Chondrocyte (in vitro differentiated cells): ENCODE results near the gene DCUN1D4. TPM values are rescaled to one million over a fixed set of nuclear protein-coding genes. Genes with fewer than 3 reads are reported as not detected.

Experiments
- DNase-seq: peaks from one replicate; pipeline ENCODE4 v3.0.0; 2021; ENCODE audit warnings: mixed read lengths, low spot score
- H3K27ac Mint-ChIP-seq: one replicate; pipeline ENCODE4 v1.8.0; 2021; ENCODE audit warnings: mild to moderate bottlenecking, moderate library complexity, mixed read lengths; ENCODE audit not compliant: unreplicated experiment
- H3K27me3 Mint-ChIP-seq: 2 replicates; pipeline ENCODE4 v1.8.0; 2021; ENCODE audit warnings: low read depth, mixed read lengths
- H3K36me3 Mint-ChIP-seq: 2 replicates; pipeline ENCODE4 v1.8.0; 2021; ENCODE audit warnings: low read depth, mixed read lengths
- H3K4me1 Mint-ChIP-seq: 2 replicates; pipeline ENCODE4 v1.8.0; 2021; ENCODE audit warnings: low read depth, mild to moderate bottlenecking, mixed read lengths
- H3K4me3 Mint-ChIP-seq: one replicate; pipeline ENCODE4 v1.8.0; 2021; ENCODE audit warnings: mild to moderate bottlenecking, moderate library complexity, mixed read lengths; ENCODE audit not compliant: unreplicated experiment
- H3K9me3 Mint-ChIP-seq: 2 replicates; pipeline ENCODE4 v1.8.0; 2021; ENCODE audit warnings: low read depth, mixed read lengths
- CTCF ChIP-seq: fragments of 200-600 bp; sonication (generic); IDR thresholded peaks from 2 replicates; pipeline ENCODE4 v1.5.0; 2021; ENCODE audit warnings: antibody characterized with exemption, mild to moderate bottlenecking, moderate library complexity
- total RNA-seq: library from RNA; stranded (reverse); gene quantifications from 3 replicates; pipeline ENCODE4 v1.2.1, GENCODE V29; 2021

The DCUN1D4 gene
- total RNA-seq, 1 donor from 2014 or later: 74.9 TPM

GRCh38 chr4:51855270-51855669 is 12.3 kb downstream of the DCUN1D4 start:
- no peak for DNase-seq
- Mint-ChIP-seq H3K27me3 (no peaks in the 10 kb centered on the region), H3K27ac (no peak overlapping the region), H3K9me3 (no peaks in the 10 kb centered on the region), H3K4me3 (no peak overlapping the region), H3K4me1 (peaks cover 51% of the 10 kb centered on the region), H3K36me3 (peaks cover 2% of the 10 kb centered on the region)
- TF ChIP-seq CTCF: no peak

GRCh38 chr4:51855751-51856150 is 12.8 kb downstream of the DCUN1D4 start:
- no peaks in the 10 kb centered on the region for H3K27me3 Mint-ChIP-seq
- no peak overlapping the region for H3K4me3 Mint-ChIP-seq
- H3K9me3 Mint-ChIP-seq: no peaks in the 10 kb centered on the region
- H3K36me3 Mint-ChIP-seq: peaks cover 2% of the 10 kb centered on the region
- TF ChIP-seq CTCF: no peak
- no peak overlapping the region for H3K27ac Mint-ChIP-seq
- peaks cover 47% of the 10 kb centered on the region for H3K4me1 Mint-ChIP-seq
- DNase-seq: no peak

GRCh38 chr4:51858605-51859202 is 15.8 kb downstream of the DCUN1D4 start:
- Mint-ChIP-seq H3K27me3 (no peaks in the 10 kb centered on the region), H3K27ac (no peak overlapping the region), H3K4me1 (peaks cover 37% of the 10 kb centered on the region), H3K4me3 (no peak overlapping the region), H3K9me3 (no peaks in the 10 kb centered on the region), H3K36me3 (peaks cover 2% of the 10 kb centered on the region)
- DNase-seq: no peak
- TF ChIP-seq CTCF: no peak

- no peak for DNase-seq
- no peak overlapping the region for H3K4me3 Mint-ChIP-seq
Measured at GRCh38 chr4:51859476-51860031, 16.6 kb downstream of the DCUN1D4 start.

GRCh38 chr4:51862199-51862598 is 19.2 kb downstream of the DCUN1D4 start:
- no peak for TF ChIP-seq CTCF
- no peaks in the 10 kb centered on the region for H3K27me3 Mint-ChIP-seq
- H3K27ac Mint-ChIP-seq: no peak overlapping the region
- no peaks in the 10 kb centered on the region for H3K9me3 Mint-ChIP-seq
- peaks cover 15% of the 10 kb centered on the region for H3K4me1 Mint-ChIP-seq
- no peak for DNase-seq
- no peak overlapping the region for H3K4me3 Mint-ChIP-seq
- H3K36me3 Mint-ChIP-seq: peaks cover 12% of the 10 kb centered on the region

More at GRCh38 chr4:51859476-51860031, 16.6 kb downstream of the DCUN1D4 start:
- Mint-ChIP-seq H3K4me1 (peaks cover 34% of the 10 kb centered on the region), H3K27me3 (no peaks in the 10 kb centered on the region), H3K9me3 (no peaks in the 10 kb centered on the region), H3K27ac (no peak overlapping the region), H3K36me3 (peaks cover 5% of the 10 kb centered on the region)
- no peak for TF ChIP-seq CTCF
